Kidney epithelial cell (primary cell): ENCODE data around the gene STXBP1. TPM values are rescaled to one million over a fixed set of nuclear protein-coding genes. Genes with fewer than 3 reads are reported as not detected.
A peak's percentile ranks its signal among the peaks of the same experiment; 100 is the strongest.

Experiments
- DNase-seq: peaks from one replicate; pipeline ENCODE4 v3.0.0-alpha.2; 2010; ENCODE audit warnings: low read depth
- H3K27me3 ChIP-seq: 2 replicates; pipeline ENCODE4 v1.6.0; 2011; ENCODE audit warnings: low read length; ENCODE audit not compliant: control insufficient read depth, insufficient read depth
- H3K36me3 ChIP-seq: 2 replicates; pipeline ENCODE4 v1.5.1; 2011; ENCODE audit warnings: low read length; ENCODE audit not compliant: control insufficient read depth, insufficient read depth
- H3K4me3 ChIP-seq: 2 replicates; pipeline ENCODE4 v1.5.1; 2011; ENCODE audit warnings: low read depth, mild to moderate bottlenecking, control low read depth, low read length
- total RNA-seq: library from RNA; depleted of rRNA; stranded (reverse); fragments of >200 nt; gene quantifications from 2 replicates; pipeline ENCODE4 v1.2.3, GENCODE V29; 2015
- TF ChIP-seq, protein P1 (sequence below): IDR thresholded peaks from 2 replicates; pipeline ENCODE4 v1.5.1; 2011; ENCODE audit warnings: mild to moderate bottlenecking, moderate library complexity, low read length, control low read depth, inconsistent platforms; ENCODE audit not compliant: insufficient read depth, poor library complexity, severe bottlenecking

STXBP1 gene
- total RNA-seq: 23.8 and 27.5 TPM in 2 replicates

DNA sequence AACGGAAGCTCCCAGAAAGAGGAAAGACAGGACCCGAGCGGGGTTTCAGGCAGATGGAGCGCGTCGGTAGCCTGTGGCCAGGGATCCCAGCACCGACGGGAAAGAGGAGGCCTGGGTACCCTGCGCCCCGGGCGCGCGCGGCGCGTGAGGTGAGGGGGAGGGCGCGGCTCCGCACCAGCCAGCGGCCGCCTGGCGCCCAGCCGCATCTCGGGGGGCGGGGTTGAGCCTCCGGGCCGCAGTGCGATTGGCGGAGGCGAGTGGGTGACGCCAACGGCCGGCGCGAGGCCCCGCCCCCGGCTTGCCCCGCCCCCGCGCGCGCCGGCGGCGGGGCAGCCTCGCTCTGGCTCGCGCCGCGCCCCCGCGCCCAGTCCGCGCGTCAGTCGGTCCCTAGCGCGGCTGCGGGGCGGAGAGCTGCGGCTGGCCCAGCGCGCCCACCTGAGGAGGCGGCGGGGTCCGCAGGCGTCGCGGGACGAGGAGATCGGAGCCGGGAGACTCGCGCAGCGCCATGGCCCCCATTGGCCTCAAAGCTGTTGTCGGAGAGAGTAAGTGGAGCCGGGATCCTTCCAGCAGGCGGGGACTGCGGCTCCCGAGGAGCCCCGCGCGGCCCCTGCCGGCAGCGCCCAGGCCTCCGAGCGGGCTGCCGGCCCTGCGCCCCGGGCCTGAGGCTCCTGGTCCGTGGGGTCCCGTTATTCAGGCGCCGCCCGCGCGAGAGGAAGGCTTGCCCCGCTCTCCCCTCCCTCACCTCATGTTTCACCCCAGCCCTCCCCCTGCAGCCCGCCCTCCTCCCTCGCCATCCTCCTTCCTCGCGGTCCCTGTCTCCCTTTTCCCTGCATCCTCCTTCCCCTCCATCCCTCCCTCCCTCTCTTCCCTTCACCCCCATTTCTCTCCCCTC is at the start of gene STXBP1:
Gene STXBP1, plus strand, starts transcription at position 379 of the 892 bp plus-strand sequence. Its CDS starts 127 bp downstream, at position 506.
- Histone ChIP-seq H3K27me3 (no peaks in the 10 kb centered on the region), H3K4me3 (peak within 1 kb of the TSS; percentile 78), H3K36me3 (no peaks in the 10 kb centered on the region)
- DNase-seq: no peak
- TF ChIP-seq, protein P1, sequence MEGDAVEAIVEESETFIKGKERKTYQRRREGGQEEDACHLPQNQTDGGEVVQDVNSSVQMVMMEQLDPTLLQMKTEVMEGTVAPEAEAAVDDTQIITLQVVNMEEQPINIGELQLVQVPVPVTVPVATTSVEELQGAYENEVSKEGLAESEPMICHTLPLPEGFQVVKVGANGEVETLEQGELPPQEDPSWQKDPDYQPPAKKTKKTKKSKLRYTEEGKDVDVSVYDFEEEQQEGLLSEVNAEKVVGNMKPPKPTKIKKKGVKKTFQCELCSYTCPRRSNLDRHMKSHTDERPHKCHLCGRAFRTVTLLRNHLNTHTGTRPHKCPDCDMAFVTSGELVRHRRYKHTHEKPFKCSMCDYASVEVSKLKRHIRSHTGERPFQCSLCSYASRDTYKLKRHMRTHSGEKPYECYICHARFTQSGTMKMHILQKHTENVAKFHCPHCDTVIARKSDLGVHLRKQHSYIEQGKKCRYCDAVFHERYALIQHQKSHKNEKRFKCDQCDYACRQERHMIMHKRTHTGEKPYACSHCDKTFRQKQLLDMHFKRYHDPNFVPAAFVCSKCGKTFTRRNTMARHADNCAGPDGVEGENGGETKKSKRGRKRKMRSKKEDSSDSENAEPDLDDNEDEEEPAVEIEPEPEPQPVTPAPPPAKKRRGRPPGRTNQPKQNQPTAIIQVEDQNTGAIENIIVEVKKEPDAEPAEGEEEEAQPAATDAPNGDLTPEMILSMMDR: no peak

DNA sequence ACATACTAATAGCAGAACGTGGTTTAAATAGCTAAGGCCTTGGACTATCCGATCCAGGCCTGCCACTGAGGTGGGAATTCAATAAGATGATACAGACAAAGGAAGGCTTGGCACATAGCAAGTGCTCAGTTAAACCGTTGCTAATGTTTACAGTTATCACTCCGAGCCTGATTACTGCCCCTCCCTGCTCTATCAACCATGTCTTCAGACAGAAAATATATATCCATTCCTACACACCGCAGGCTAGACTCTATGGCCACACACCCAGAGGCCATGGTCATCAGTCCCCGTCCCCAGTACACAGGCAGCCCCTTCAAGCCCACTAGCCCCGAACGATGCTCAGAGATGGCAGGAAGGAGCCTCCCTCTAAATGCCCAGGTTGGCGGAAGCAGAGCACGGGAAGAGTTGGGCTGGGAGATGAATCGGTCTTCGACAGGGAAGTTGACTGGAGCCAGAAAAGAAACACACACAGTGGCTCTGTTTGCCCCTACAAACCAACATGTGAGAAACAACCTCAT is 49.7 kb upstream of the STXBP1 start:
- Histone ChIP-seq H3K27me3 (no peaks in the 10 kb centered on the region), H3K36me3 (no peaks in the 10 kb centered on the region), H3K4me3 (no peak overlapping the region)
- TF ChIP-seq, protein P1: no peak
- DNase-seq: no peak

DNA sequence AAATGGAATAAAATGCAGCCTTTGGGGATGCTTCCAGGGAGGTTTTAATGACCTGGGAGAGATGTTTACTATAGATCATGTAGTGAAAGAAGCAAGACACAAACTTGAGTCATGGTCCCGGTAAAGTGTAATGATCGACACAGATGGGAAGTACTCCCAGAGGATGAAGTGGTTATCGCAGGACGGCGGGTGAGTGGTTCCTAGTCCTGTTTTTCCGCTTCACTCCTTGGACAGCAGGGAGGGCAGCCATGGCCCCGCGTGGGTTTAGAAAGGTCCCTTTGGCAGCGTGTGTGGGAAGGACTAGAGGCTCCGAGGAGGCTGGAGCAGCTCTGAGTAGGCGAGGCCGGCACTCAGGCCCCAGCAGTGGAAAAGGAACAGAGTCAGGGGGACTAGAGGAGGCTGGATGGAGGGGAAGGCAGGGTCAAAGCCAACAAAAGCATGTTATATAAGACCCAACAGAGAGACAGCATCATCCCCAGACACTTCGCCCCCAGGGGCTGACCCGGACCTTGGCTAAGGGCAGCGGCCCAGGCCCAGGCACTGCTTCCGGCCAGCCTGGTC is 49.2 kb upstream of the STXBP1 start:
- DNase-seq: no peak
- TF ChIP-seq, protein P1: no peak
- H3K36me3 ChIP-seq: no peaks in the 10 kb centered on the region
- no peaks in the 10 kb centered on the region for H3K27me3 ChIP-seq
- H3K4me3 ChIP-seq: no peak overlapping the region

DNA sequence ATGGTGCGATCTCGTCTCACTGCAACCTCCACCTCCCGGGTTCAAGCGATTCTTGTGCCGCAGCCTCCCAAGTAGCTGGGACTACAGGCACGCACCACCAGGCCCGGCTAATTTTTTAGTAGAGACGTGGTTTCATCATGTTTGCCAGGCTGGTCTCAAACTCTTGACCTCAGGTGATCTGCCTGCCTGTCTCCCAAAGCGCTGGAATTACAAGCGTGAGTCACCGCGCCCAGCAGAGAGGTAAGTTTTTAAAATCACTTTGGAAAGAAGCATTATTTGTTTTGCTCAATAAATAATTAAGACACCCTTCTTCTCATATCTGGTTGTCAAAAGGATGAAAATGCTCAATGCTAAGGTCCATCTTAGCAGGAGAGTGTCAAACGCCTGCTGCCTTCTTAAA is 48.5 kb upstream of the STXBP1 start:
- no peak overlapping the region for H3K4me3 ChIP-seq
- TF ChIP-seq, protein P1: no peak
- H3K27me3 ChIP-seq: no peaks in the 10 kb centered on the region
- no peaks in the 10 kb centered on the region for H3K36me3 ChIP-seq
- no peak for DNase-seq

DNA sequence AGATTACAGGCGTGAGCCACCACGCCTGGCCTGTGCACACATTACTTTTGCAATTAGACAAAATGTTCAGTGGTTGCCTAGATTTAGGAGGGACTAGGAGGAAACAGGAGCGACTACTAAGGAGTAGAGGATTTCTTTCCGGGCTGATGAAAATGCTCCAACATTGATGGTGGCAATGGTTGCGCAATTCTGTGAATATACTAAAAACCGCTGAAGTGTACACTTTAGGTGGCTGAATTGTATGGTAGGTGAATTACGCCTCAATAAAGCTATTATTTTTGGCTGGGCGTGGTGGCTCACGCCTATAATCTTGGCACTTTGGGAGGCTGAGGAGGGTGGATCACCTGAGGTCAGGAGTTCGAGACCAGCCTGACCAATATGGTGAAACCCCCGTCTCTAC is 46.8 kb upstream of the STXBP1 start:
- TF ChIP-seq, protein P1: no peak
- no peak for DNase-seq
- Histone ChIP-seq H3K4me3 (no peak overlapping the region), H3K27me3 (no peaks in the 10 kb centered on the region), H3K36me3 (no peaks in the 10 kb centered on the region)
